Measurements from ENCODE around the gene STX1A.

Gene STX1A

DNA sequence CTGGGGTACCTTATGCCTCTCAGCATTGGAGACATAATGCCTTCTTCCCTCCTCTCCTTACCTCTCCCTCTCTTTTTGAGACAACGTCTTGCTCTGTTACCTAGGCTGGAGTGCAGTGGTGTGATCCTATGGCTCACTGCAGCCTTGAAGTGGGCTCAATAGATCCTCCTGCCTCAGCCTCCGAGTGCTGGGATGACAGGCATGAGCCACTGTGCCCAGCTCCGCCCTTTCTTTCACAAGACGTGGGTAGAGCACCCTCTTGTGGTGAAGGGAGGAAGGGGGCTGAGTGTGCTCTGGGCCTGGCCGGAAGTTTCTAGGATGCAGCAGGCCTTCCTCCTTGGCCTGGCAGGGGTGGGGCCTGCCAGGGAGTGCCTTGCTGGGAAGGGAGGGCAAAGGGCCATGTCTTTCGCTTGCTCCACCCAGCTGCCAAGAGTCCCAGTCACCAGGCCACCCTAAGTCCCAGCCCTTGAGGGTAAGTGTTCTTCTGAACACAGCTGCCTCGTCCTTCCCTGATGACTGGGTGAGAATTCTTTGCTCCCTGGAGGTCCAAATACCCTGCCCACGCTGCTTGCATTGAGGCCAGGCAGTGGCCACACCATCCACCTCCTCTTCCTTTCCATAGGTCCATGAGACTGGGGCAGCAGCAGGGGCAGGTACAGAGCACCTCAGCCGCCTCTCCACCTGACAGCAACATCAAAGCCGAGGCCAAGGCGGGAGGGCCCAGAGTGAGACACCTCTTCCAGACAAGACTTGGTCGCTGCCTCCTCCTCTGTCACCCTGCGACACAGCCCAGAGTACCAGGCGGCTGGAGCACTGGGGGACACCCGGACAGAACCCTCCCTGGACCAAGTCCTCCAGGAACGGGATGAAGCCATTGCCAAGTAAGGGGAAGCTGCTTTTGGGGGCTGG is 15.4 kb upstream of the STX1A start (continued):
- TF ChIP-seq, protein P1, sequence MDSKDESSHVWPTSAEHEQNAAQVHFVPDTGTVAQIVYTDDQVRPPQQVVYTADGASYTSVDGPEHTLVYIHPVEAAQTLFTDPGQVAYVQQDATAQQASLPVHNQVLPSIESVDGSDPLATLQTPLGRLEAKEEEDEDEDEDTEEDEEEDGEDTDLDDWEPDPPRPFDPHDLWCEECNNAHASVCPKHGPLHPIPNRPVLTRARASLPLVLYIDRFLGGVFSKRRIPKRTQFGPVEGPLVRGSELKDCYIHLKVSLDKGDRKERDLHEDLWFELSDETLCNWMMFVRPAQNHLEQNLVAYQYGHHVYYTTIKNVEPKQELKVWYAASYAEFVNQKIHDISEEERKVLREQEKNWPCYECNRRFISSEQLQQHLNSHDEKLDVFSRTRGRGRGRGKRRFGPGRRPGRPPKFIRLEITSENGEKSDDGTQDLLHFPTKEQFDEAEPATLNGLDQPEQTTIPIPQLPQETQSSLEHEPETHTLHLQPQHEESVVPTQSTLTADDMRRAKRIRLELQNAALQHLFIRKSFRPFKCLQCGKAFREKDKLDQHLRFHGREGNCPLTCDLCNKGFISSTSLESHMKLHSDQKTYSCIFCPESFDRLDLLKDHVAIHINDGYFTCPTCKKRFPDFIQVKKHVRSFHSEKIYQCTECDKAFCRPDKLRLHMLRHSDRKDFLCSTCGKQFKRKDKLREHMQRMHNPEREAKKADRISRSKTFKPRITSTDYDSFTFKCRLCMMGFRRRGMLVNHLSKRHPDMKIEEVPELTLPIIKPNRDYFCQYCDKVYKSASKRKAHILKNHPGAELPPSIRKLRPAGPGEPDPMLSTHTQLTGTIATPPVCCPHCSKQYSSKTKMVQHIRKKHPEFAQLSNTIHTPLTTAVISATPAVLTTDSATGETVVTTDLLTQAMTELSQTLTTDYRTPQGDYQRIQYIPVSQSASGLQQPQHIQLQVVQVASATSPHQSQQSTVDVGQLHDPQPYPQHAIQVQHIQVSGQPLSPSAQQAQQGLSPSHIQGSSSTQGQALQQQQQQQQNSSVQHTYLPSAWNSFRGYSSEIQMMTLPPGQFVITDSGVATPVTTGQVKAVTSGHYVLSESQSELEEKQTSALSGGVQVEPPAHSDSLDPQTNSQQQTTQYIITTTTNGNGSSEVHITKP (tag by site-specific recombination; IDR thresholded peaks at IDR 0.05) = peak; percentile 58
- TF ChIP-seq ZNF48 (tag by site-specific recombination; IDR thresholded peaks at IDR 0.05) (no peak), SETDB1 (IDR thresholded peaks at IDR 0.05; ENCODE audit: insufficient read length, low read length) (no peak), ZNF394 (tag by site-specific recombination; IDR thresholded peaks at IDR 0.05; ENCODE audit: borderline replicate concordance) (no peak), ZNF514 (tag by site-specific recombination; IDR thresholded peaks at IDR 0.05) (no peak), SP7 (tag by site-specific recombination; IDR thresholded peaks at IDR 0.05) (peak; percentile 69), ZNF513 (tag by site-specific recombination; IDR thresholded peaks at IDR 0.05) (peak; percentile 60; the same call in 1 of the 2 replicates), INSM2 (tag by site-specific recombination; IDR thresholded peaks at IDR 0.05) (no peak), MEIS1 (CRISPR knock-in tag; IDR thresholded peaks at IDR 0.05; ENCODE audit: borderline replicate concordance) (no peak), SCRT1 (tag by site-specific recombination; IDR thresholded peaks at IDR 0.05; ENCODE audit: borderline replicate concordance) (no peak), ZNF560 (tag by site-specific recombination; IDR thresholded peaks at IDR 0.05; ENCODE audit: borderline replicate concordance) (no peak), ZNF670 (tag by site-specific recombination; IDR thresholded peaks at IDR 0.05; ENCODE audit: low read depth) (no peak), ZBTB8A (tag by site-specific recombination; IDR thresholded peaks at IDR 0.05) (peak; percentile 90), ZNF639 (tag by site-specific recombination; IDR thresholded peaks at IDR 0.05) (peak; percentile 63; the same call in 1 of the 2 replicates), ZNF366 (tag by site-specific recombination; conservative IDR thresholded peaks at IDR 0.05) (peak; percentile 63), ZNF600 (tag by site-specific recombination; IDR thresholded peaks at IDR 0.05) (0 out of 2 replicates have a peak, but pooled peaks have one; percentile 42), ZNF140 (tag by site-specific recombination; IDR thresholded peaks at IDR 0.05) (no peak), ZNF677 (tag by site-specific recombination; IDR thresholded peaks at IDR 0.05) (no peak), KLF1 (tag by site-specific recombination; IDR thresholded peaks at IDR 0.05) (peak; percentile 82)
- TF ChIP-seq, protein P2, sequence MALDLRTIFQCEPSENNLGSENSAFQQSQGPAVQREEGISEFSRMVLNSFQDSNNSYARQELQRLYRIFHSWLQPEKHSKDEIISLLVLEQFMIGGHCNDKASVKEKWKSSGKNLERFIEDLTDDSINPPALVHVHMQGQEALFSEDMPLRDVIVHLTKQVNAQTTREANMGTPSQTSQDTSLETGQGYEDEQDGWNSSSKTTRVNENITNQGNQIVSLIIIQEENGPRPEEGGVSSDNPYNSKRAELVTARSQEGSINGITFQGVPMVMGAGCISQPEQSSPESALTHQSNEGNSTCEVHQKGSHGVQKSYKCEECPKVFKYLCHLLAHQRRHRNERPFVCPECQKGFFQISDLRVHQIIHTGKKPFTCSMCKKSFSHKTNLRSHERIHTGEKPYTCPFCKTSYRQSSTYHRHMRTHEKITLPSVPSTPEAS (tag by site-specific recombination; IDR thresholded peaks at IDR 0.05) = no peak
- TF ChIP-seq, protein P3, sequence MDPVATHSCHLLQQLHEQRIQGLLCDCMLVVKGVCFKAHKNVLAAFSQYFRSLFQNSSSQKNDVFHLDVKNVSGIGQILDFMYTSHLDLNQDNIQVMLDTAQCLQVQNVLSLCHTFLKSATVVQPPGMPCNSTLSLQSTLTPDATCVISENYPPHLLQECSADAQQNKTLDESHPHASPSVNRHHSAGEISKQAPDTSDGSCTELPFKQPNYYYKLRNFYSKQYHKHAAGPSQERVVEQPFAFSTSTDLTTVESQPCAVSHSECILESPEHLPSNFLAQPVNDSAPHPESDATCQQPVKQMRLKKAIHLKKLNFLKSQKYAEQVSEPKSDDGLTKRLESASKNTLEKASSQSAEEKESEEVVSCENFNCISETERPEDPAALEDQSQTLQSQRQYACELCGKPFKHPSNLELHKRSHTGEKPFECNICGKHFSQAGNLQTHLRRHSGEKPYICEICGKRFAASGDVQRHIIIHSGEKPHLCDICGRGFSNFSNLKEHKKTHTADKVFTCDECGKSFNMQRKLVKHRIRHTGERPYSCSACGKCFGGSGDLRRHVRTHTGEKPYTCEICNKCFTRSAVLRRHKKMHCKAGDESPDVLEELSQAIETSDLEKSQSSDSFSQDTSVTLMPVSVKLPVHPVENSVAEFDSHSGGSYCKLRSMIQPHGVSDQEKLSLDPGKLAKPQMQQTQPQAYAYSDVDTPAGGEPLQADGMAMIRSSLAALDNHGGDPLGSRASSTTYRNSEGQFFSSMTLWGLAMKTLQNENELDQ (tag by site-specific recombination; IDR thresholded peaks at IDR 0.05; ENCODE audit: low read depth) = no peak
- TF ChIP-seq, protein P4, sequence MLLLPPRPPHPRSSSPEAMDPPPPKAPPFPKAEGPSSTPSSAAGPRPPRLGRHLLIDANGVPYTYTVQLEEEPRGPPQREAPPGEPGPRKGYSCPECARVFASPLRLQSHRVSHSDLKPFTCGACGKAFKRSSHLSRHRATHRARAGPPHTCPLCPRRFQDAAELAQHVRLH (tag by site-specific recombination; IDR thresholded peaks at IDR 0.05) = no peak
- TF ChIP-seq, protein P5, sequence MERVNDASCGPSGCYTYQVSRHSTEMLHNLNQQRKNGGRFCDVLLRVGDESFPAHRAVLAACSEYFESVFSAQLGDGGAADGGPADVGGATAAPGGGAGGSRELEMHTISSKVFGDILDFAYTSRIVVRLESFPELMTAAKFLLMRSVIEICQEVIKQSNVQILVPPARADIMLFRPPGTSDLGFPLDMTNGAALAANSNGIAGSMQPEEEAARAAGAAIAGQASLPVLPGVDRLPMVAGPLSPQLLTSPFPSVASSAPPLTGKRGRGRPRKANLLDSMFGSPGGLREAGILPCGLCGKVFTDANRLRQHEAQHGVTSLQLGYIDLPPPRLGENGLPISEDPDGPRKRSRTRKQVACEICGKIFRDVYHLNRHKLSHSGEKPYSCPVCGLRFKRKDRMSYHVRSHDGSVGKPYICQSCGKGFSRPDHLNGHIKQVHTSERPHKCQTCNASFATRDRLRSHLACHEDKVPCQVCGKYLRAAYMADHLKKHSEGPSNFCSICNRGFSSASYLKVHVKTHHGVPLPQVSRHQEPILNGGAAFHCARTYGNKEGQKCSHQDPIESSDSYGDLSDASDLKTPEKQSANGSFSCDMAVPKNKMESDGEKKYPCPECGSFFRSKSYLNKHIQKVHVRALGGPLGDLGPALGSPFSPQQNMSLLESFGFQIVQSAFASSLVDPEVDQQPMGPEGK (tag by site-specific recombination; IDR thresholded peaks at IDR 0.05) = peak; percentile 60; the same call in 1 of the 2 replicates

All from HEK293 (cell line).